Fibroblast of gingiva (primary cell): Measurements from ENCODE around the gene NBR1.
"Not testable (repeated sequence)": the region's sequence is repeated elsewhere in the genome, so short reads cannot be mapped to it uniquely, and the experiment has no call there.

Experiments used
- DNase-seq: peaks from one replicate; pipeline ENCODE4 v3.0.0-alpha.2; 2011; ENCODE audit warnings: low read depth

Gene NBR1

DNA sequence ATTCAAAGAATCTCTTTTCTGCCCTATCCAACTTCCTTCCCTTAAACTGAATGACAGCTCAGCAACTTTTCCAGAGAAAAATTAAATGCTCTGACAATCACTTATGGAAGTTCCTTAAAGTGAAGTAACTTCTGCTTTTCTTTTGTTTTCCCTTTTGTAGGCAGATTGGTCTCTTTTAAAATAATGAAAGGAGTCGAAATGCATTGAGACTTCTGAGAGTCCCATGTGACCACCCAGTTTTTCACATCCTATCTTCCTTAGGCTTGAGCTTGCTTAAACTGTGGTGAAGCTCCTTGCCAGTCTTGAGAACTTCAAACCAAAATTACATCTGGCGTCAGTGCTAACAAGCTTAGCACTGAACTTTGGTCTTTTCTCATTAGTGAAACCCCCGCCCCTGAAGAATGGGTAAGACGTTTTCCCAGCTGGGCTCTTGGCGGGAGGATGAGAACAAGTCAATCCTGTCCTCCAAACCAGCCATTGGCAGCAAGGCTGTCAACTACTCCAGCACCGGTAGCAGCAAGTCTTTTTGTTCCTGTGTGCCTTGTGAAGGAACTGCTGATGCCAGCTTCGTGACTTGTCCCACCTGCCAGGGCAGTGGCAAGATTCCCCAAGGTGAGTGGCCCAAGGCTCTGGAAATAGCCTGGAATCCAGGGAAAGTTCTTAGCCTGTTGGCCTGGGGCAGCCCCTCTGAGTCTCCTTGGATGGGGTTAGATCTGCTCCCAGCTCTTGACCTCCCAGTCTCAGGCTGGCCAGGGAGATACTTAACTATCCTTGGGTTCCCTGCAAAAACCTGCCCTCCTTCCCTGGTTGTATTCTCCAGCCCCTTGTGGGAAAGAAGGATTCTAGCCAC is 41.9 kb downstream of the NBR1 start:
- no peak for DNase-seq

GRCh38 chr17:43213545-43213944 is 42.5 kb downstream of the NBR1 start:
- no peak for DNase-seq

DNA sequence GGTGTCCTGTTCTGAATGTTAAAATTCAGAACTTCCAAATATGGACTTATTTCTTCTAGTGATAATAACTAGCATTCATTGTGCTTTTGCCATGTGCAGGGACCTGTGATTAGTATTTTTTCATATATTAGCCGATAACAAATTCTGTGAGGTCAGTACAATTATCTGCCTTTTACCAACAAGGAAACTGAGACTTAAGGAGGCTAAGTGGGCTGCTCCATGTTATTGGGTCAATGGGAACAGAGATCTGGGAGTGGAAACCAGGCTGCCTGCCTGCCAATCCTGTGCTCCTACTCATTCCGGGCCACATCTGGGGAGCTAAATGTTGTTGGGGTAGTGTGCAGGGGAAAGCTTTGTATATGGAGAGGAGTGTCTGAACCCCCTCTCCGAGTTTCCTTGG is 44.3 kb downstream of the NBR1 start:
- DNase-seq = no peak

- DNase-seq = no peak
These were observed 45.4 kb downstream of the NBR1 start for GRCh38 chr17:43216369-43216761.

- DNase-seq = no peak
These were observed 46.0 kb downstream of the NBR1 start for GRCh38 chr17:43216762-43217613.

DNA sequence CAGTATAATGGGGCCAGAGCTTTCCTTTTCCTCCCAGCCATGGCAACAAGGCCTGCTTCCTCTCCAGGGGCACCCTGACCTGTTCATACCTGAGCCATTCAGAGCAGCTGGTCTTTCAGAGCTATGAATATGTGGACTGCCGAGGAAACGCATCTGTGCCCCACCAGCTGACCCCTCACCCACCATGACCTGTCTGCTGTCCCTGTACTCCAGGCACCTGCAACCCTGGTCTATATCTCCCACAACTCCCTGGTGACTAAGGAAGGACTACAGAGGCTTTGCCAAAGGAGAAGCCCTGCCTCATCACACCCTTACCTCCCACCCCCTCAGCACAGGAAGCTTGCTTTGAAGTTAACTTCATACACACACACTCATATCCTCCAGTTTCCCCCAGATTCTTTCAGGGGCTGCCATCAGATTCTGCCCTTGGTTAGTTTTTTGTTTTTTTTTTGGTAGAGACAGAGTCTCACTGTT is 46.6 kb downstream of the NBR1 start:
- no peak for DNase-seq

- no peak for DNase-seq
These were observed 48.0 kb downstream of the NBR1 start for GRCh38 chr17:43219001-43219400.

- DNase-seq = no peak
These were observed 48.8 kb downstream of the NBR1 start for GRCh38 chr17:43219746-43220380.

DNA sequence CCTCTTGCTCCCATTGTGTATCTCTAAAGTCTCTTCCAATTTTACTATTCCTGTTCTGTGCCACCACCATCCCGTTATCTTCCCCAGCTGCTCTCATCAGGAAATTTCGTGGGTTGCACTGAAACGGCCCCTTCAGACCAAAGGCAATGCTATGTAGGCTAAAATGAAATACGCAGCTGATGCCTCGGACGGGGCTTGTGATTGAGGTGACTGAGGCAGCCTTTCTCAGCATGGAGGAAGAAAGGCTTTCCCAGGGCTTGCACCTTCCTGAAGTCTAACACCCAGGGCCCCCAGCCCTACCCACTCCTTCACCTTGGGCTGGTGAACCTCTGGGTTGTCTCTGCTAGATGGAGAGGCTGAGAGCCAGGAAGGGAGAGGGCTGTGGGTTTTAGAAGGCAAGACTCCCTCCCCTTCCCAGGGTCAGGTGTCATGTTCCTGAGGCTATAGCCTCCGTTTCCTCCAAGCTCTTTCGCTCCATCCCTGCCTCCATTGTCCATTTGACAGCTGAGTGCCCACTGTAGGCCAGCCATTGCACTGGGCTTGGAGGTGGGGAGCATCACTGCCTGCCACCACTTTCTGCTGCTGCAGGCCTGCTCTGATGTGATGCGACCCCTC is 49.6 kb downstream of the NBR1 start:
- no peak for DNase-seq

- DNase-seq = no peak
These were observed 53.2 kb downstream of the NBR1 start for GRCh38 chr17:43224146-43224705.

DNA sequence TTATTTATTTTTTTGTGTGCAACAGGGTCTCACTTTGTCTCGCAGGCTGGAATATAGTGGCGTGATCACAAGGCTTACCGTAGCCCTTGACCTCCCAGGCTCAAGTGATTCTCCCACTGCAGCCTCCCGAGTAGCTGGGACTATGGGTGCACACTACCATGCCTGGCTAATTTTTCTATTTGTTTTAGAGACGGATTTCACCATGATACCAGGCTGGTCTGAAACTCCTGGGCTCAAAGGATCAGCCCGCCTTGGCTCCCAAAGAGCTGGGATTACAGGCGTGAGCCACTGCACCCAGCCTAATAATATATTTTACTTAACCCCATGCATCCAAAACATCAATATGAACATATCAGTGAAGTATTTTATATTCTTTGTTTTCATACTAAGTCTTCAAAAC is 55.4 kb downstream of the NBR1 start:
- DNase-seq = no peak

- DNase-seq = not testable (repeated sequence)
These were observed 57.2 kb downstream of the NBR1 start, which contains the start of gene CCDC200 for GRCh38 chr17:43228020-43228782. TSS of gene CCDC200 (minus strand) at chr17:43228623. CDS start at chr17:43228554, 69 bp downstream.

DNA sequence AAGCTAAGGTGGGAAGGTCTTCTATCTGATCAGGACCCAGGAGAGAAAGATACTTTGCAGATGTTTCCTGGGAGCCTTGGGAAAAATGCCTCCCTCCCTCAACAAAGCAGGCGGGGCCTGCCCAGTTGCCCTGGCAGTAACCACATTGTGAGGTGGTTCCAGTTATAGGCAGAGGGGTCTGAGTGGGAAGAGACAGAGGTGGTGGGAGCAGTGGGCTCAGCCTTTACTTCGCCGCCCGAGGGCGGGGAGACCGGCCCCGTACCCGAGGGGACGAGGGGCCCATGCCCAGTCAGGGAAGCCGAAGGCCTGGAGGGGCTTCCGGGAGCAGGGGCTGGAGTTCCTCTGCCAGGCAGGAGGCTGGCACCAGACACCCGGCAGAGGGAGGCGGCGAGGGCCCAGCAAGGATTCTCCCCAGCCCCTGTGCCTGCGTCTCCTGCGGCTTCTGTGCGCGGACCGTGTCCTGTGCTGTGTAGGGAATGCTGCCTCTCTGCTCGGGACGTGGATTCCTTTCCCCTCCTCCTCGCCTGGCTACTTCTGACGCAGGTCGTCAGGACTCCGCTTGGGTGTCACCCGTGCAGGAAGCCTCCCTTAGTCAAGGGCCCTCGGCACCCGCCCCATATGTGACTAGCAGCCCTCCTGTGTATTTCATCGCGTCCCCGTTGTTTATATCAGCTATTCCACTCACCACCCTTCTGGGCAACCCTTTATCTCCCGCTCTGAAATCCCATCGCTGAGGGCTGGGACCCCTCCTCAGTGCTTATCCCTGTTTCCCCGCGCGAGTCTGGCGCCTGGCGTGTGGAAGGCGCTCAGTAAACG is 60.4 kb downstream of the NBR1 start:
- DNase-seq = not testable (repeated sequence)

- DNase-seq = peak; percentile 0
These were observed 61.1 kb downstream of the NBR1 start for GRCh38 chr17:43232021-43232699.

GRCh38 chr17:43233263-43233662 is 62.2 kb downstream of the NBR1 start:
- DNase-seq = not testable (repeated sequence)

DNA sequence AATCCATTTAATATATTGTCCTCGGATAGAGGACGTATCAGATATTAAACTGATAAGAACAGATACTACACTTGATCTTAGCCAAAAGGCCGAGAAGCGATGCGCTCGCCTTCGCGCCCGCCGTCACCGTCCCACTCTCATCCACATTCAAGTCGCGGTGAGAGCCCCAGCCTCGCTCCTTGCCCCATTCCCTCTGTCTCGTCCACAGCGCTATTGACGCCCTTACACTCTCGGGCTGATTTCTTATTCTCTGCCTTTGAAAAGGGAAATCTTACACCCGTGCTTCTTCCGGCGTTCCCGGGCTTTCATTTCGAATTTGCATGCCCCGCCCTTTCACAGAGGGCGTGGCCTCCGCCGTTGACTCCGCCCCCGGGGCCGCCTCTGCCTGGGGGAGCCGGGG is 62.9 kb downstream of the NBR1 start, which contains the start of gene RNU2-1:
RNU2-1 (minus strand) TSS at position 101 of the 400 bp plus-strand sequence.
- not testable (repeated sequence) for DNase-seq

DNA sequence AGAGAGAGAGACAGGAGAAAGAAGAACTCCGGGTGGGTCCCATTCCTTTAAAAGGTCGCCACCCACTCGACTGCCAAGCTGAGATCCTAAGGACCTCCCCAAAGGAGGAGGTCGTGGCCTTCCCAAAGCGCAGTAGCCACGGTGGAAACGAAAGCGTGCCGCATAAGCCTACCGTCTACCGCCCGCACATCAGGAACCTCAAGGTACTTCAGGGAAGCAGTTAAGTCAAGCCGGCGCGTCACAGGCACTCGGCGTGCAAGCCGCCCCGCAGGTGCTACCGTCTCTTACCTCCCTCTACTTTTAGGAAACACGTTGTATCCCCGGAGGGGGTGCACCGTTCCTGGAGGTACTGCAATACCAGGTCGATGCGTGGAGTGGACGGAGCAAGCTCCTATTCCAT is 68.6 kb downstream of the NBR1 start:
- DNase-seq = not testable (repeated sequence)

GRCh38 chr17:43240596-43241352 is 69.8 kb downstream of the NBR1 start:
- not testable (repeated sequence) for DNase-seq
